HG03066 (cell line): Measurements from ENCODE around the gene APOBEC3A.
"Not testable (repeated sequence)": the region's sequence is repeated elsewhere in the genome, so short reads cannot be mapped to it uniquely, and the experiment has no call there.

ENCODE experiments used
- ATAC-seq: cut with Tn5 transposase; IDR thresholded peaks from one replicate; pipeline ENCODE4 v1.9.1; 2021; ENCODE audit warnings: low read depth; ENCODE audit not compliant: unreplicated experiment

The APOBEC3A gene

DNA sequence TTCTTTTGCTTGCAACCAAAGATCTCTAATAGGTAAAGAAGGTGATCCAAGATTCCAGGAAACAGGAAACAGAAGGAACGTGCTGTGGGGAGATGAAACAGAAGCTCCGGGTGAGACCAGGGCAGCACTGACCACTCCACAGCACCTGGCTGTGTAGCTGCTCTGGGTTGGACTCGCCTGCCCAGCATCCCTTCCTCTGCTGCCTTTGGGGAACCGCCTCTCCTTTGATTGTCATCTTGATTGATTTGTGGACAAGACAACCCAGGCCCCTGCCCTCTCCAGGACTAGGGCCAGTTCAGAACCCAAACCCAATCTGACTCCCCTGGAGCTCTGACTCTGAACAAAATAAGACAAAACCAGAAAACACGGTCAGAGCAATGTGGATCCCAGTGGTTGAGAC lies 14.7 kb upstream of the APOBEC3A start:
- ATAC-seq, result no peak

DNA sequence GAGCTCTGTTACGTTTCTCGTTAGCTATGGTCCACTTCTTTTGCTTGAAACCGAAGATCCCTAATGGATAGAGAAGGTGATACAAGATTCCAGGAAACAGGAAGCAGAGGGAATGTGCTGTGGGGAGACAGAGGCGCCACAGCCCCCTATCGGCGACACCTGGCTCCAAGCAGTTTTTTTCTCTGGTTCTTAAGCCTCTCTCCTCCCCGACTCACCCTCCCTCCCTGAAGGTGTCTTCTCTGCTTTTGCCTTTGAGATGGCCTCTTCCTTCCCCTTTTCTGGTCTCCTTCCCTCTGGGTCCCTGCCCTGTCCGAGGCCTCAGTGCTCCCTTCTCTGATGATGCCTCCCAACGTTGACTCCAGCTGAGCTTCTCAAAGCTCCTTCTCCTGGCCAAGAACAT lies 14.2 kb upstream of the APOBEC3A start:
- ATAC-seq, result no peak

DNA sequence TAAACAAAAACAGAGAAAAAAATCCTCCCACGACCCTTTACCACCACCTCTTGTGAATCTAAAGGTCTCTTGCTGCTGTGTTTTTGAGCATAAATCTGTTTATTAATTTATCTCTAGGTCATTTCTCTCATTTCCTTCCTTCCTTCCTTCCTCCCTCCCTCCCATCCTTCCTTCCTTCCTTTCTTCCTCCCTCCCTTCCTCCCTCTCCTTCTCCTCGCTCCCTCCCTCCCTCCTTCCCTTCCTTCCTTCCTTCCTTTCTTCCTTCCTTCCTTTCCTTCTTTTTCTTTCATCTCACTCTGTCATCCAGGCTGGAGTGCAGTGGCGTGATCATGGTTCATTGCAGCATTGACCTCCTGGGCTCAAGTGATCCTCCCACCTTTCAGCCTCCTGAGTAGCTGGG lies 13.5 kb upstream of the APOBEC3A start:
- no peak for ATAC-seq

DNA sequence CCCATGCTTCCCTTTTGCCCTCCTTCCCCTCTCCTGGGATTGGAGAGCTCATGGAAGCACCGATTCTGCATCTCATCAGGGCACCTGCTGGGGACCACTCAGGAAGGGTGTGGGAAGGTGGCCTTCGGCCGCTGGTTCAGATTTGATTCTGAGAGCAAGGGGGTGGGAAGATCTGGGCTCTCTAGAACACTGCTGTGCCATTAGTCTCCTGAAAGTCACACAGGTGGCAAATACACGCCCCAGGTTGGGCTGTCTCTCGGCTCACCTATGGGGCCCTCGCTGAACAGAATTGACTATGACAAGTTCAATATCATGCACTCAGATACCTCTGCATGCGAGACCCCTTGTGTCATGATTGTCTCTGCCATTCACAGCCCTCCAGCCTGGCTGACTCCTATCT lies 12.8 kb upstream of the APOBEC3A start:
- no peak for ATAC-seq

DNA sequence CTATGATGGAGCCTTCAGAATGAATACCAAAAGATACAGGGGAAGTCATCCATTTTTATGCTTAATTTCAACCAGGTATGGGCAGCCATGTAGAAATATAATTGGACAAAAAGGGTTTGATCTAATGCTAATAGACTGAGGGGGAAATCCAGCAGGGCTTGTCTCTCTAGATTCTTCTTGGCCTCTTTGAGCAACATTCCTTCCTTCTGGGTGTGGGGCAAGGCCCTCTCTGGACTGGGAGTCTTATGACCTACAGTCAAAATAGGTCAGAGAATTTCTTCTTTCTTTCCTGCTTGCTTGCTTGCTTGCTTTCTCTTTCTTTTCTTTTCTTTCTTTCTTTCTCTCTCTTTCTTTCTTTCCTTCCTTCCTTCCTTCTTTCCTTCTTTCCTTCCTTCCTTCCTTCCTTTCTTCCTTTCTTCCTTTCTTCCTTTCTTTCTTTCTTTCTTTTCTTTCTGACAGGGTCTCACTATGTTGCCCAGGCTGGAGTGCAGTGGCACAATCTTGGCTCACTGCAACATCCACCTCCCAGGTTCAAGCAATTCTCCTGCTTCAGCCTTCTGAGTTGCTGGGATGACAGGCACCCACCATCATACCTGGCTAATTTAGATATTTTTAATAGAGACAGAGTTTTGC lies 11.6 kb upstream of the APOBEC3A start:
- ATAC-seq, result not testable (repeated sequence)

DNA sequence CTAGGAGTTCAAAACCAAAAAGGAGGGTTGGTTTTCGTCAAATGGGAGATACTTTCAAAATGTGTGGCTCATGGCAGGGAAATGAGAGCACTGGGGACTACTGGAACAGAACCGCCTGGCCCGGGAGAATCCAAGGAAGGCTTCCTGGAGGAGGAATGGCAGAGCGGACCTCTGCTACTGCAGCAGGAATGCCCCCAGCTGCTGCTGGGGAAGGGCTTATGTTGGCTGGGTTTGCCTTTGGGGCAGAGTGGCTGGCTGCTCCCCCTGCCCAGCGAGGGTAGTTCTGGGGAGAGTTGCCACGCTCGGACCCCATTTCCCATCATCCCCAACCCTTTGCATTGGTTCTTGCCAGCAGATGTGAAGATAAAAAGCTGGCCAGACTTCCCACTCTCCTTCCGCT lies 10.6 kb upstream of the APOBEC3A start:
- ATAC-seq, result no peak

DNA sequence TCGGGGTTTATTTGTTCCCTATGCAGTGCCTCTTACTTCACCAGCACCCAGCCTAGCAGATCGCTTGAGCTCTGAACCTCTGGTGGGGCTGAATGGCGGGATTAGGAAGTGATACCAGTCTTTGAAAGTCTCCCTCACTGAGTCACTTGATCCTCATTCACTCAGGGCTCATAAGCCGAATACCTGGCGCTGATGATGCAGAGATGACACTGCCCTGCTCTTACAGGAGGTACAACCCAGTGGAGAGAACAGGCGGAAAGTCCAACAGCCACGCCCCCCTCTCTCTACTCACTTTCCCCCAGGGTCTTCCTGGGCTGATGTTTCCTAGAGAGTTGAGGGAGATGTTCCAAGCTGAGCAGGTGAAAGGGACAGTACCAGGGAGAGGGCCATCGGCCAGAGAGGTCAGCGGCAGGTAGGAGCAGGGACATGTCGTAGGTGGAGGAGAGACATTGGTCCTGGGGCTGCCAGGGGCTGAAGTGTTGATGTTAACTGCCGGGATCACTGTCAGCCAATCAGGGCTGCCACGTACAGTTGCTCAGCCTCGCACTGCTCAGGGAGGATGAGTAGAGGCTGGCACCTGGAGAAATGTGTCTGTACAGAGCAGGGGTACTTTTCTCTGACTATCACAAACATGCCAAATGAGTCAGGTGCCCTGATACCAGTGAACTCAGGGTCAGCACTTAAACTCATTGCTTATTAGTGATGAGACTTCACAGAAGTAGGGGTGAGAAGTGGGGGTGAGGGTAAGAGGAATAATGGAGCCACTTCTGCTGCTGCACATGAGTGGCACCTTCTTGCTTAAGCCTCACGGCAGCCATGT lies 9.9 kb upstream of the APOBEC3A start:
- ATAC-seq, result no peak

DNA sequence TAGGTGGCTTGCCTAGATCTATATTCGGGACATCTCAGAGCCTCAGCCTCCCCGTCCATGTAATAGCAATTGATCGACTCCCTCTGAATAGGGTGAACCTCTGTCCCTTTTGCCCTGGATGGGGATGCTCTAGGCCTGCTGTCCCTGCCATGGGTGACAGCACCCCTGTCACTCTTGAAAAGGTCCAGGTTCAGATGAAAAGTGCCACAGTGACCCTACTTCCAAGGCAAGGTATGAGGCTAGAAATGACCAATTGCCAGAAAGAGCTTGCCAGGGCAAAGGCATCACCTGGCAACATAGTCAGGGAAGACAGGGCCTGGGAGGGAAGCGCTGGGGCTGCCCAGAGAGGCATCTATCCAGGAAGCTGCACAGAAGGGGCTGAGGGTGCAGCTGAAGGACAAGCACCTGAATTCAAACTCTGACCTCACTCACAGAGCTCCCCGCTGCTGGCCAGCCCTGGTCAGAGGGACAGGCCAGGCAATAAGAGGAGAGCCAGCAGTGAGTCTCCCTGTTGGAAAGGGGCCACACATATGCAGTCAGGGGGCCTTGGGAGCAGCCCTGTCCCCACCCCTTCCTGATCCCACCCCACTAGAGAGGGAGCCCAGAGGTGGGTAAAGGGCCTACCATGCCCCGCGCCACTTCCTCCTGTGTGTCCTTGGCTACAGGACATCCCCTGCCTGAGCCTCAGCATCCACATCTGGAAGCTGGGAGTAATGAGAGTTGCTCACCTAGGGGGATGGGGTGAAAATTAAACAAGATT lies 9.0 kb upstream of the APOBEC3A start:
- no peak for ATAC-seq

DNA sequence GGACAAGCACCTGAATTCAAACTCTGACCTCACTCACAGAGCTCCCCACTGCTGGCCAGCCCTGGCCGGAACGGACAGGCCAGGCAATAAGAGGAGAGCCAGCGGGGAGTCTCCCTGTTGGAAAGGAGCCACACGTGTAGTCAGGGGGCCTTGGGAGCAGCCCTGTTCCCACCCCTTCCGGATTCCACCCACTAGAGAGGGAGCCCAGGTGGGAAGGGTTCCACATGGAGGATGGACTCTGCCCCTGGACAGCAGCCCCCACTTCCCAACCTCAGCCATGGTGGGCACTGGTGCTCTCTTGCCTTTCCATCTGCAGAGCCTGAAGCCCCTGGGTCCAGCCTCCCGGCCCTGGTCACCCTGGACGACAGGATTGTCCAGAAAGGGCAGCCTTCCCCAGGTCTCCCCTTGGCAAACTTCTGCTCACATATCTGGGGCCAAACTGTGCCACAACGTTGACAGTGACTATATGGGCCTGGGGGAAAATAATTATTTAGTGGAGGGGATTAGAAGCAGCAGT lies 7.5 kb upstream of the APOBEC3A start:
- ATAC-seq, result no peak

DNA sequence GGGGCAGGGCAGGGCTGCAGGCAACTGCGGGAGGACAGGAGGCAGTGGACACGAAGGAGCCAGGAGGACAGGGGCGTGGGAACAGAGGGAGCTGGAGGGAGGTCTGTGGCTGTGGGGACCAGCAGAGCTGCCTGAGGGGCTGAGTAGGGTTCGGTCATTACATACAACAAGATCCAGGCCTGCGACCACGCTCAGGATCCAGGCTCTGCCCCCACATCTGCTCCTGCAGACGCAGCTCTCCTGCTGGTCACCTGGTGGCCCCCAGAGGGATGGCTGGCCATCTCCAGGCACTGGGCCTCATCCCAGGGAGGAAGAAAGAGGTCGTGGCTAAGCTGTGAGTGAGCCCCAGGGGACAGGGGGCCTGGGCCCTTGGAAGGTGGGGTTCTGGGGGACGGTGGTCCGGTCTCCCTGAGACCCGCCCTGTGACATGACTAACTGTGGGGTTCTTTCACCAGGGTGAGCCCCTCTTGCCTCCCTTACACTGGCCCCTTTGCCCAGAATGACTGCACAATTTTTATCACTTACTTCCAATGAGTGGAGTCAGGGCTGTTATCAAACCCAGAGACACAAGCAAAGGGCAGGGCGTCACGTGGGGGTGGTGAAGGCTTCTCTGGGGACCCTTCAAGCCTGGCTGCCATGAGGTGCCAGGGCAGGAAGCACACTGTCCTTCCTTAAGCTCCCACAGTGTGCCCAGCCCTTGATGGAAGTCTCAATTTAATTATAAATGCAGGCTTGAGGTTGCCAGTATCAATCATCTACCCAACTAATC lies 6.7 kb upstream of the APOBEC3A start:
- no peak for ATAC-seq

DNA sequence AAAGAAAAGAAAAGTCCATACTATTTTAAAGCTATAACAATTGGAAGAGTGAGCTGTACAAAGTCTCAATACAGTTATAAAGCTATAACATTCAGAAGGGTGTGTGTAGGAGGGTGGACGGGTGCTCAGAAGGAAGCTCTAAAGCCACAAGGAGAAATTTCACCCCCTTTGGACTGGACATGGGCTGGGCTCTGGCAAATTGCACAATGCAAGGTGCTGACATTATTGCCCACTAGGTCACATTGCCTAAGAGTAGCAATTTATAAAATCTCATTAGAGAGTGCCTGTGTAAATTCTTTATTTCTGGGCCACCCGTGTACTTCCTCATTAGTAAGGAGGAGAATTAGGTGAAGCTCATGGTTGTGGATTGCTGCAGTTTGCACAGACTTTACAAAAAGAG lies 5.7 kb upstream of the APOBEC3A start:
- ATAC-seq, result no peak

DNA sequence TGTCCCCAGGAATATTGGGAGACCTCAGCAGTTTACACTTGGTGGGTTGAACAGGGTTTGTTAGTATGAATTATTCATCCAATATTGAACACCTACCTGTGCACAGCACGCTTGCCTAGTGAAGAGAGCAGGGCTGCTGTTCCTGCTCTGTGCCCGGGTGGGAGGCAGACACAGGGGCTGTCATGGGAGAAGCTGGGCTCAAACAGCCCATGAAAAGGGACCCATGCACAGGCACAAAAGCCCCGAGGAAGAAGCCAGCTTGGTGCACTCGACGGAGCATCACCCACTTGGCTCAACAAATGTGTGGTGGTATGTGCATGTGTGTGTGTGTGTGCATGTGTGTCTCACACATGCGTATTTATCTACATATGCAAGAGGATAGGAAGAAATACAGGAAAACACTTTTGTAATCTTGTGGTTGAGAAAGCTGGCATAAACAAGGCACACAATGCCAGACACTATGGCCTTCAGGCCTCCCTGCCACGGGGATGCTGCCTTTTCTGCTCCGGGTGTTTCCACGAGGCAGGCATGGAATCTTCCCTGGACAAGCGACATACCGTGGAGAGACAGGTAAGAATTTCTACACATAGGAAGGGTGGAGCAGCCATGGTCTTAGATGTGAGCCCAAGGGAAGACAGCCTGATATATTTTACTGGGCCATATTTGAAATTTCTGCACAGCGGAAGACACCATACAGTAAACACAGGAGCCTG lies 5.0 kb upstream of the APOBEC3A start:
- ATAC-seq, result no peak

DNA sequence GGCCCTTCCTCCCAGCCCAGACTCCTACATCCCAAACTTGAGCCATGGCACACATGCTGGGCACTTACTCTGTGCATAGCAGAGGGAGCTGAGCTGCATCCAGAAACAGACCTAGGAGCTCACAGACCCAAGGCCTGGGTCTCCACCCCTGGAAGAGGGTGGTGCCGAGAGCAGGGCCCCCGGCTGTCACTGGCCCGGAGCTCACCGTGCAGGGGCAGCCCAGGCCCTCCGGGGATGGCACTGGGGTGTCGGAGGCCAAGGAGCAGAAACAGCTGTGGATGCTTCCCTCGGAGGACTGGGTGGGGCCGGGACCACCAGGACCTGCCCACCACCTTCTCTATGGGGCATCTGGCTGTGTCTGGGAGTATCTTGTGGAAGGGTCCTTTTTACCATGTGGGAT lies 4.3 kb upstream of the APOBEC3A start:
- ATAC-seq, result no peak

DNA sequence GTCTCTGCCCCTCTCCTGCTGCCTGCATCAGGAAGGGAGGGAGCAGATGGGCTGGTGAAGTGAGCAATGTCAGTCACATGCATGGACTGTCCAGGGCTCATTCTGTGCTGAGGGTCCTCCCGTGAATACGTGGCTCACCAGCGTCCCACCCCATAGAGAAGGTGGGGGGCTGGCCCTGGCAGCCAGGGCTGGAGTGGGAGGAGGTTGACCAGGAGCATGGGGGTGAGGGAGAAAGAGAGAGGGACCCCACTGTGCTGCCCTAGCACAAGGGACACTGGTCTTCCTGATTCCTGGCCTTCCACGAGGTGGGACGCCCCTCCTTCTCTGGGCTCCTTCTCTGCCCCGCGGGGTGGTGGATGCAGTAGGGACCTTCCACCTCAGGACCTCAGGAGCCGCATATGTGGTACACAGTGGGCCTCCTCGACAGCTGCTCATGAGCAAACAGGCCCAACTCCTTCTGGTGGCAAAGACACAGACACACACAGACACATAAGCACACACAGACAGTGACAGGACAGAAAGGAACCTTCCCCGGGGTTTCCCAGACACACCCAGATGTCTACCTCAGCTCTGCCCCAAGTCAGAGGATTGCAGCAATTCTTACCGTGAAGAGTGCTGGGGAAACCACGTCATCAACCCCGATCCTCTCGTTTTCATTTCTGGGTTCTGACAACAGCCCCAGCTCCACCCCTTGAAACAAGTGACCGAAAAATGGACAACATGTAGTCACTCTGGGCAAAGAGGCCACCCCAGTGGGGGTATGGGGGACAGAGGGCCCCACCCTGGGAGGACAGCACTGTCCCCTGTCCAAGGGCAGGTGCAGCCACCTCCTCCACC lies 3.6 kb upstream of the APOBEC3A start:
- peak; percentile 80 for ATAC-seq

DNA sequence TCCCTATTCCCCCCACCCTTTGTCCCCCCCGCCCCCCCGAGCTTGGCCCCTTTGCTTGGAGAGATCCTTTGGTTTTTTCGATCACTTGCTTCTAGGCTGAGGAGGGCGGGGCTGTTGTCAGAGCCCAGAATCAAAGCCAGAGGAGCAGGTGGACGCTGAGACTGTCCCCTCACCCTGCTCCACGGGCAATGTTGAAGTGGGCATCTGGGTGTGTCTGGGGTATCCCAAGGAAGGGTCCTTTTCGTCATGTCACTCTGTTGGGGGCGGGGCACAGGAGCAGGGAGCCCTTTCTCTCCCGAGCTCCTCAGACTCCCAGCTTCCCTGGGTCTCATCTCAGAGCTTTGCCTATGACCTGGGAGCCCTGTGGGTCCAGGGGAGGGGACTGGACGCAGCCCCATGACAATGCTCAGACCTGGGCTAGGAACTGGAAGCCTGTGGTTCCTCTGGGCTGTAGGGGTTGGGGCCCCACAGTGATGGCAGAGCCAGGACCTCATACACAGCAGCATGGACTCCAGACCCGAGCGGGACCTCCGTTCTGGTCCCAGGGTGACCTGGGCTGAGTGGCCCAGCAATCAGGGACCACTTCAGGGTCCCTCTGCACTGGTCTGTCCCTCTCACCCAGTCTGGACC lies 2.9 kb upstream of the APOBEC3A start:
- no peak for ATAC-seq

DNA sequence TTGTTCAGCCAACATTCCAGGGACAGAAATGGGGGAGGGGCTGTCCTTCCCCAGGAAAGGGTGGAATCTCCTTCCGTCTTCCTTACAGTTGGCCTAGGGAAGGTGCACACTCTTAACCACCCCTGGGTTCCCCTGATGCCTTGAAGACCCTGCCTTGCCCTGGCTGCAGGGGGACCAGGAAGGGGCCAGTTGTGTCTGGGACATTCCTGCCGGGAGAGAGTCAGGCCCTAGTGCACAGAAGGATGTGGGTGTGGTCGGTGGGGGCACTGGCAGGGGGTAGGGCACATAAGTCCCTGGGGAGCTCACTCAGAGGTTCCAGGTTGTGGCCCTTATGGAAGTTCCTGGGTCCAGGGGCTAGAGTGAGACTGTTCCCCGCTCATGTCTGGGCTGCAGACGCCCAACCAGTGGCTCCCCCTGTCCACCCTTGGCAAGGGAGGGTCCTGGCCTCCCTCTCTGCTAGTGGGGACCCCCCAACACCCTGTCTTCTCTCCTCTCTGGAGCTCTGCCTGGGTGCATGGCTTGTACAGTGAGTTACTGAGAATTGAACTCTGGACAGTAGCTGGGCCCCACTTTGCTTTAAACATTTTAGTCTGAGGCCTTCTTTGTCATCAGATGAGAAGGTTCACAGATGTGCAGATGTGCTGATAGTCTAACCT lies 2.0 kb upstream of the APOBEC3A start:
- ATAC-seq, result no peak

DNA sequence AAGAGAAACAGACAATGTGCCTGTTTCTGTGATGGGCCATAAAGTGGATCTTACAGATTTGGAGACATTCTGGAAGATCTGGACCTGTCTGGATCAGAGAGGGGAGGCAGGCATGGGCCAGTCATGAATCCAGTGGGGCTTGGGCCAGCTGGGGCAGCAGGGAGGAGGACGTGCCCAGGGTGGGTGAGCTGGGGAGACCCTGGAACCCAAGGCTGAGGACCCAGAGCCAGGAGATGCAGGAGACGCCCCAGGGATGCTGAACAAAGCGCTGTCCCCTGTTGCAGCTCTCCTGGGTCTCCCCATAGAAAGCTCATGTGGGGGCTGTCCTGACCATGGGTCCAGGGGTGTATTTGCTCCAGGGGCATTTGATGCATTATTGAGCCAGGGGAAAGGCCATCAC lies 1.5 kb upstream of the APOBEC3A start:
- no peak for ATAC-seq

DNA sequence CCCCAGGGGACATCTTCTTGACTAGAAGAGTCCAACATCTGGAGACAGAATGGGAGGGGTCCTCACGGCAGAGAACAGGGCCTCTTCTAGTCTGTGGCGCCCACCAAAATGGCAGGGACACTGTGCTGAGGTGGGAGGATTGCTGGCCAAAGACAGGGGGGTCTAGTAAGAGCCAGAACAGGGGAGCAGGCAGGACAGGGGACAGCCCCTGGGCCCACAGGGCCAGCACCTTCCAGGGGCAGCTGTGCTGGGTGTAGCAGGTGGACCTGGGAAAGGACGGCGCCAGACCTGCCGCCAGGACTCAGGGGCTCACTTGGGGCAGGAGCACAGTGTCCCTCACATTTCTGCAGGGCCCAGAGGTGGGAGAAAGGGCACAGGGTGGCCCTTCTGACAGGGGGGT lies 858 bp upstream of the APOBEC3A start:
- no peak for ATAC-seq
